GM12873 (cell line): ENCODE measurements around the gene TFAP2C.

Experiments
- CTCF ChIP-seq: IDR thresholded peaks from 2 replicates; pipeline ENCODE4 v1.5.1; 2012; ENCODE audit warnings: low read depth, mild to moderate bottlenecking, moderate library complexity, low read length, control low read depth; ENCODE audit not compliant: insufficient read depth; ENCODE audit errors: missing control alignments

TFAP2C gene

GRCh38 chr20:56605261-56605996, 23.7 kb upstream of the TFAP2C start:
- no peak for TF ChIP-seq CTCF

- TF ChIP-seq CTCF = no peak
Measured at GRCh38 chr20:56606174-56606945, 22.7 kb upstream of the TFAP2C start.

- TF ChIP-seq CTCF = no peak
Measured at GRCh38 chr20:56607061-56607704, 21.9 kb upstream of the TFAP2C start.

- no peak for TF ChIP-seq CTCF
Measured at GRCh38 chr20:56608376-56608775, 20.7 kb upstream of the TFAP2C start.

- no peak for TF ChIP-seq CTCF
Measured at GRCh38 chr20:56609321-56609720, 19.8 kb upstream of the TFAP2C start.

- no peak for TF ChIP-seq CTCF
Measured at GRCh38 chr20:56610098-56610497, 19.0 kb upstream of the TFAP2C start.

- no peak for TF ChIP-seq CTCF
Measured at GRCh38 chr20:56614196-56614595, 14.9 kb upstream of the TFAP2C start.
